Stomach (tissue), 9 donors: ENCODE results near the gene NCAPH2. TPM values are rescaled to one million over a fixed set of nuclear protein-coding genes. Genes with fewer than 3 reads are reported as not detected.

ENCODE experiments used
- DNase-seq, 2 donors: peaks; one replicate each; pipeline versions ENCODE4 v3.0.0 to v3.0.0-alpha.2; 2013 to 2019
- H3K27ac ChIP-seq, 5 donors: fragments of 200-600 bp in 4 of 5; sonication (generic) in 4 of 5; one replicate each; pipeline ENCODE4 v1.5.1; 2013 to 2019; ENCODE audit warnings: mild to moderate bottlenecking in 1 of 5, moderate library complexity in 1 of 5
- H3K27me3 ChIP-seq, 3 donors: fragments of 200-600 bp; sonication (generic); one replicate each; pipeline ENCODE4 v1.5.1; 2017 to 2019; ENCODE audit warnings: mixed run types in 1 of 3
- H3K36me3 ChIP-seq, 4 donors: fragments of 200-600 bp; sonication (generic); 1 replicate in 3 of 4; 2 replicates in 1 of 4; pipeline ENCODE4 v1.5.1; 2016 to 2019
- H3K4me1 ChIP-seq, 4 donors: fragments of 200-600 bp; sonication (generic); one replicate each; pipeline ENCODE4 v1.5.1; 2016 to 2019
- H3K4me3 ChIP-seq, 4 donors: fragments of 200-600 bp; sonication (generic) in 3 of 4; one replicate each; pipeline ENCODE4 v1.5.1; 2016 to 2019; ENCODE audit warnings: mild to moderate bottlenecking in 1 of 4
- H3K9me3 ChIP-seq, 4 donors: fragments of 200-600 bp; sonication (generic); one replicate each; pipeline ENCODE4 v1.5.1; 2016 to 2019
- EP300 ChIP-seq: sonication (generic); formaldehyde crosslinking; IDR thresholded peaks from one replicate; pipeline ENCODE4 v1.6.1; 2017; ENCODE audit warnings: antibody characterized with exemption
- POLR2A ChIP-seq, 4 donors: fragments of 450-650 bp; IDR thresholded peaks; one replicate each; pipeline ENCODE4 v1.6.1; 2016; ENCODE audit warnings: antibody characterized with exemption in 4 of 4, control low read depth in 2 of 4, mild to moderate bottlenecking in 1 of 4, moderate library complexity in 1 of 4
- POLR2AphosphoS5 ChIP-seq, 3 donors: sonication (generic); formaldehyde crosslinking; IDR thresholded peaks; one replicate each; pipeline ENCODE4 v1.6.1; 2016; ENCODE audit warnings: antibody characterized with exemption in 3 of 3
- WGBS, 5 donors: extraction: QIAGEN DNeasy Blood & Tissue Kit in 3 of 5; methylation state at CpG; one replicate each; pipeline versions ENCODE4 v1.1.5 to v1.1.7; 2013 to 2018; 5-methylcytosine and 5-hydroxymethylcytosine counted together
- intact Hi-C: fragments of 100-400 bp; cut with DNase I; formaldehyde crosslinking; loops from one replicate; pipeline ENCODE4 v1.15.1; 2023; ENCODE audit warnings: low total_unique reads
- polyA plus RNA-seq, 3 donors: library from polyadenylated mRNA; stranded (reverse); fragments of 200-250 nt; gene quantifications; one replicate each; pipeline ENCODE4 v1.2.3, GENCODE V29; 2013
- total RNA-seq, 5 donors: library from RNA; depleted of rRNA; stranded (reverse); fragments of >200 nt; gene quantifications; one replicate each; pipeline versions ENCODE4 v1.1.0 to v1.2.3, GENCODE V29; 2014 to 2016
- TF ChIP-seq, protein P1 (sequence below), 7 experiments: fragments of 450-650 bp in 4 of 7; fragments of 200-600 bp in 3 of 7; sonication (generic) in 3 of 7; IDR thresholded peaks; one replicate each; pipeline ENCODE4 v1.5.1; 2016 to 2019; ENCODE audit warnings: antibody characterized with exemption in 7 of 7, control low read depth in 2 of 7, mild to moderate bottlenecking in 1 of 7
- donor health status: healthy with polysubstance abuse.
- donor health status: Bipolar disorder and iron deficiency.
- donor health status: healthy.

NCAPH2 gene
- total and polyA plus RNA-seq, 8 donors = 12.9 to 47.9 (median 30.4) TPM

DNA sequence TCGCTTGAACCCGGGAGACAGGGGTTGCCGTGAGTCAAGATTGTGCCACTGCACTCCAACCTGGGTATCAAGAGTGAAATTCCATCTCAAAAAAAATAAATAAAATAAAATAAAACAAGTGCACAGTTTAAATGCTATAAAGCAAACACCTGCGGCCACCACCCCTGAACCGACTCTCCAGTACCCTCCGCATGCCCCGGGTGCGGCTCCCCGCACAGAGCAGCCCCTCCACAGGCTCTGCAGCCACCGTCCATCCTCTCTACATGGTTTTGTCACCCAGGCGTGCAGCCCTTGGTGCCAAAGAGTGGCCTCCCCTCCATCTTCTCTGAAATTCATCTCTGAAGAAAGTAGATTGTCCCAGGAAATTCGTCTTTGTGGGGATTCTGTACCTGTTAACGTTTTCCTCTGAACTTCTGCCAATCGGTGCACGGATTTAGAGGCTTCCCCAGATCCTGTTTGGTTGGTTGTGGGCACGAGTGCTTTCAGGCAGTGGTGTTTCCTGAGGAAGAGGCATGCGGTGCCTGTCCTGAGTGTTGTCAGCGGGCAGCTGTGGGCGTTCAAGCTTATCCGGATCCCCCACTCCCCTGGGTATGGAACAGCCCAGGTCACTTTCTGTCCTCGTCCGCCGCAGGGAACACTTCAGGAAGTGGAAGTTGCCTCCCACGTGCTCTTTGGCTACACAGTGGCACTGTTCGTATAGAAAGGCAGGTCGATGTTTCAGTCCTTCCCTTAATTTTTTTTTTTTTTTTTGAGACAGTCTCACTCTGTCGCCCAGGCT lies 17.3 kb upstream of the NCAPH2 start:
- intact Hi-C loops = no loop called here
- WGBS, 5 donors = 65 to 73% (median 72%) methylated on average over 26 to 27 of the region's 27 CpGs
- no peaks in the 10 kb centered on the region for H3K9me3 ChIP-seq
- H3K27ac ChIP-seq = no peak overlapping the region
- TF ChIP-seq, protein P1, sequence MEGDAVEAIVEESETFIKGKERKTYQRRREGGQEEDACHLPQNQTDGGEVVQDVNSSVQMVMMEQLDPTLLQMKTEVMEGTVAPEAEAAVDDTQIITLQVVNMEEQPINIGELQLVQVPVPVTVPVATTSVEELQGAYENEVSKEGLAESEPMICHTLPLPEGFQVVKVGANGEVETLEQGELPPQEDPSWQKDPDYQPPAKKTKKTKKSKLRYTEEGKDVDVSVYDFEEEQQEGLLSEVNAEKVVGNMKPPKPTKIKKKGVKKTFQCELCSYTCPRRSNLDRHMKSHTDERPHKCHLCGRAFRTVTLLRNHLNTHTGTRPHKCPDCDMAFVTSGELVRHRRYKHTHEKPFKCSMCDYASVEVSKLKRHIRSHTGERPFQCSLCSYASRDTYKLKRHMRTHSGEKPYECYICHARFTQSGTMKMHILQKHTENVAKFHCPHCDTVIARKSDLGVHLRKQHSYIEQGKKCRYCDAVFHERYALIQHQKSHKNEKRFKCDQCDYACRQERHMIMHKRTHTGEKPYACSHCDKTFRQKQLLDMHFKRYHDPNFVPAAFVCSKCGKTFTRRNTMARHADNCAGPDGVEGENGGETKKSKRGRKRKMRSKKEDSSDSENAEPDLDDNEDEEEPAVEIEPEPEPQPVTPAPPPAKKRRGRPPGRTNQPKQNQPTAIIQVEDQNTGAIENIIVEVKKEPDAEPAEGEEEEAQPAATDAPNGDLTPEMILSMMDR (IDR thresholded peaks at IDR 0.05) = no peak
- no peak for TF ChIP-seq POLR2A (IDR thresholded peaks at IDR 0.05)
- TF ChIP-seq EP300 = no peak
- TF ChIP-seq POLR2AphosphoS5 (IDR thresholded peaks at IDR 0.05) = no peak
- H3K36me3 ChIP-seq = no peaks in the 10 kb centered on the region
- no peak overlapping the region for H3K4me3 ChIP-seq
- peak in 1 of 2 donors; percentile 11 for DNase-seq
- peaks cover 0 to 3% (median 1%) of the 10 kb centered on the region in 4 donors for H3K4me1 ChIP-seq
- peaks cover 0 to 38% (median 0%) of the 10 kb centered on the region in 3 donors for H3K27me3 ChIP-seq

DNA sequence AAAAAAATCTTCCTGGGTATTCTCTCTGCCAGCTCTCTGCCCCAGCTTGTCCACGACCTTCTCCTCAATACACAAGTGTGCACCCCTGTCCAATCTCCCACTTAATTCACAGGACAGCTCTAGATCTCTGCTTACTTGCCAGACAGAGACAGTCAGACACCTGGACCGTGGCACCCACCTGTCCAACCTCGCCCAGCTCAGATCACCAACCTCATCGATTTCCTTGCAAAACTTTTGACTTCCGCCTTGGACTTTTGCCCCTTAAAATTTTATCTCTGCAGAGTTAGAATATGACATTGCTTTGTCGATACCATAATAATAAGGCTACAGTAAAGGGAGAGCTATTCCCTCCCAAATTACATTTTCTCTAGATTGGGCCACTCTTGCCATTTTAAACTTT lies 10.9 kb upstream of the NCAPH2 start:
- 72 to 90% (median 81%) methylated on average over 6 of the region's 6 CpGs for WGBS, 5 donors

DNA sequence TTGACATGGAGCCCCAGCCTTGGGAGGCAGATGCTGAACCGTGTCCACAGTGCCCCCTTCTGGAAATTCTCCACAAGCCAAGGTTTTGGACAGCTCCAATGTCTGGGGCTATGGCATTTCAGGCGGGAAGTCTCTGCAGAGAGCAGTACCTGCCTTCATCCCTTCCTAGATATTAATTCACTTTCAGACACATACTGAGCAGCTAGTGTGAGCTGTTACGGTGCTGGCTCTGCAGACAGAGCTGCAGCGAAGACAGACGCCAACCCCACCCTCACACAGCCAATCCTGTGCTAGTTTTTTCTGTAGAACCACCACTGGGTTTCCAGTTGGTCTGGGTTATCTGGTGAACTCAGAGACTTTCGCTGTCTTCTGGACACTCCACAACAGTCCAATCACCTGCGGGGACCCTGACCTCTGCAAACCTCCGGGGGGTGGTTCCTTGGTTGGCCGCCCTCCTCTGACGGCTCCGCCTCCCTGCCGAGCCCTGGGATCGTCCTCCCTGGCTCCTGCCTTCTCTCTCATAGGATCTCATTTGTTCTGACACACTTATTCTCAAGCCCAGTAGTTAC lies 9.6 kb upstream of the NCAPH2 start:
- WGBS, 5 donors = 6 to 22% (median 11%) methylated on average over 13 of the region's 13 CpGs
- TF ChIP-seq, protein P1 (IDR thresholded peaks at IDR 0.05) = peak in 5 of 7 experiments; percentile 29 to 68 (median 64)
- TF ChIP-seq EP300 (no peak), POLR2A (IDR thresholded peaks at IDR 0.05) (no peak), POLR2AphosphoS5 (IDR thresholded peaks at IDR 0.05) (peak in 1 of 3 donors; percentile 16)
- peak; percentile 83 to 88 for DNase-seq
- H3K36me3 ChIP-seq = peaks cover 7 to 14% (median 14%) of the 10 kb centered on the region in 4 donors
- intact Hi-C loops = no loop called here
- no peak overlapping the region for H3K27ac ChIP-seq
- H3K4me3 ChIP-seq = no peak overlapping the region
- peaks cover 0 to 3% (median 0%) of the 10 kb centered on the region in 3 donors for H3K27me3 ChIP-seq
- H3K4me1 ChIP-seq = peaks cover 0 to 10% (median 7%) of the 10 kb centered on the region in 4 donors
- H3K9me3 ChIP-seq = no peaks in the 10 kb centered on the region

More for the DNA sequence above, 10.9 kb upstream of the NCAPH2 start:
- Histone ChIP-seq H3K36me3 (peaks cover 0 to 1% (median 1%) of the 10 kb centered on the region in 4 donors), H3K4me1 (peaks cover 0 to 10% (median 7%) of the 10 kb centered on the region in 4 donors), H3K27ac (no peak overlapping the region), H3K9me3 (no peaks in the 10 kb centered on the region), H3K27me3 (peaks cover 0 to 3% (median 0%) of the 10 kb centered on the region in 3 donors), H3K4me3 (no peak overlapping the region)
- DNase-seq = peak in 1 of 2 donors; percentile 1
- no peak for TF ChIP-seq POLR2AphosphoS5 (IDR thresholded peaks at IDR 0.05)
- TF ChIP-seq EP300 = no peak
- TF ChIP-seq POLR2A (IDR thresholded peaks at IDR 0.05) = no peak
- TF ChIP-seq, protein P1 (IDR thresholded peaks at IDR 0.05) = no peak
- intact Hi-C loops = no loop called here

DNA sequence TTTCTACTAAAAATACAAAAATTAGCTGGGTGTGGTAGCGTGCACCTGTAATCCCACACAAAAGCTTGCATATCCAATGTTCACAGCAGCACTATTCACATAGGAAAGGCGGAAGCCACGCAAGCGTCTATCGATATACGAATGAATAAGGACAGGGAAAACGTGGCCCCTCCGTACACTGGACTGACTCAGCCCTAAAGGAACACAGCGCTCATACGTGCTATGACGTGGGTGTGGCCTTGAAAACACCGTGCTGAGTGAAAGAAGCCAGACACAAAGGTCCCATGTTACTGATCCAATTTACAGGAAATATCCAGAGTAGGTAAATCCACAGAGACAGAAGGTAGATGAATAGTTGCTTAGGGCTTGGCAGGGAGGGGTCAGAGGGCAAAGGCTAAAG lies 7.6 kb upstream of the NCAPH2 start:
- Histone ChIP-seq H3K36me3 (peaks cover 22 to 32% (median 32%) of the 10 kb centered on the region in 4 donors), H3K4me3 (no peak overlapping the region), H3K27ac (no peak overlapping the region), H3K4me1 (peaks cover 0 to 17% (median 11%) of the 10 kb centered on the region in 4 donors), H3K9me3 (no peaks in the 10 kb centered on the region), H3K27me3 (peaks cover 0 to 3% (median 0%) of the 10 kb centered on the region in 3 donors)
- DNase-seq = peak in 1 of 2 donors; percentile 2
- TF ChIP-seq, protein P1 (IDR thresholded peaks at IDR 0.05) = no peak
- no peak for TF ChIP-seq POLR2AphosphoS5 (IDR thresholded peaks at IDR 0.05)
- no peak for TF ChIP-seq POLR2A (IDR thresholded peaks at IDR 0.05)
- TF ChIP-seq EP300 = no peak
- 82 to 92% (median 87%) methylated on average over 12 of the region's 12 CpGs for WGBS, 5 donors
- intact Hi-C loops = loop anchor here (10.0 kb wide), 1 partner anchor 246 kb away; the partner anchor contains the start of gene HDAC10
